Skin epidermis (tissue), 12 donors: ENCODE data around the gene ARHGEF7.

Source experiments
- H3K27ac ChIP-seq, 21 experiments: fragments of 200-600 bp; sonication (generic) in 11 of 21; one replicate each; pipeline ENCODE4 v1.5.0; 2020; ENCODE audit warnings: mild to moderate bottlenecking in 3 of 21, inconsistent platforms in 2 of 21, moderate library complexity in 2 of 21
- H3K4me3 ChIP-seq, 7 experiments: fragments of 200-600 bp; sonication (generic) in 2 of 7; one replicate each; pipeline ENCODE4 v1.5.0; 2020; ENCODE audit warnings: inconsistent platforms in 2 of 7, mild to moderate bottlenecking in 2 of 7, moderate library complexity in 1 of 7

The ARHGEF7 gene

DNA sequence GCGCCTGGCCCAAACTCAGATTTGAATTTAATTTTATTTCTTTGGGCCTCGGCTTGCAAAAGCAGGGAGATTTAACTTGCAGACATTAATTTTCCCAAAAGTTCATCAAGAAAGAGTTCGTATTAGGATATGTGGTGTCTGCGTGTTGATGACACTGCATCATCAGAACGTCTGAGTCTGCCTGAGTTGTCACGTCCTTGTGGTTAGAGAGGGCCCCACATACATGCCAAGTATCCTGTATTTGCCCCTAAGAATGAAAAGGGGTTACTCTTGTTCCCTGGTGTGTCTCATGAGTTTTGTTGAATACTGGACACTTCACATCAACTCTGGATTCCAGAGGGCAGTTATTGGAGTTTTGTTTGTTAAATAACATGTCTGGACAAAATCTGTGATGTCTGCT, 199.7 kb downstream of the ARHGEF7 start:
- Histone ChIP-seq H3K27ac (no peak overlapping the region), H3K4me3 (no peak overlapping the region)

DNA sequence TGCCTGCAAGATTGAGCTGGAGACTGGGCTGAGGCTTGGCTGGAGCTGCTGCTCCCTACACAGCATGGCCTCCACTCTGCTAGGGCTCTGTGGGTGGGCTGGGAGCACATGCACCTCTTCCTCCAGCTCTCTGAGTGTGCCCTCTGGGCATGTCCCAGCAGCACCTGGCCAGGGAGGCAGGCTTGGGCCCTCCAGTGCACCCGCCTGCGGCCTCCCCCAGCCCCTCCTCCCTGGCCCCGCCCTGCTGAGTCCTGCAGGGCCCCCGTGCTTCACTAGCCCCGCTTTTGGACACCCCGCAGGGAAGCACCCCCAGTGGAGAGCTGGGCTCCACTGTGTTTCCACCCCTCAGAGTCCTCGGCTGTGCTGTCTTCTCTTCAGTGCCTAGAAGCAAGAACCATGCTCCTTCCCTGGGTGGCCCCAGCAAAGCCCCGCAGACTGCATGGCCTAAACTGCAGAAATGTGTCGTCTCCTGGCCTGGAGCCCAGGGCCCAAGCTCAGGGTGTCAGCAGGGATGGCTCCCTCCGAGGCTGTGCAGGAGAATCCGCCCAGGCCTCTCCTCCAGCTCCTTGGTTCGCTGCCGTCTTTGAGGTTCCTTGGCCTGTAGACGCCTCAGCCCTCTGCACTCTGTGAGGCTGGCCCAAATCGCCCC, 200.4 kb downstream of the ARHGEF7 start:
- Histone ChIP-seq H3K4me3 (no peak overlapping the region), H3K27ac (no peak overlapping the region)

DNA sequence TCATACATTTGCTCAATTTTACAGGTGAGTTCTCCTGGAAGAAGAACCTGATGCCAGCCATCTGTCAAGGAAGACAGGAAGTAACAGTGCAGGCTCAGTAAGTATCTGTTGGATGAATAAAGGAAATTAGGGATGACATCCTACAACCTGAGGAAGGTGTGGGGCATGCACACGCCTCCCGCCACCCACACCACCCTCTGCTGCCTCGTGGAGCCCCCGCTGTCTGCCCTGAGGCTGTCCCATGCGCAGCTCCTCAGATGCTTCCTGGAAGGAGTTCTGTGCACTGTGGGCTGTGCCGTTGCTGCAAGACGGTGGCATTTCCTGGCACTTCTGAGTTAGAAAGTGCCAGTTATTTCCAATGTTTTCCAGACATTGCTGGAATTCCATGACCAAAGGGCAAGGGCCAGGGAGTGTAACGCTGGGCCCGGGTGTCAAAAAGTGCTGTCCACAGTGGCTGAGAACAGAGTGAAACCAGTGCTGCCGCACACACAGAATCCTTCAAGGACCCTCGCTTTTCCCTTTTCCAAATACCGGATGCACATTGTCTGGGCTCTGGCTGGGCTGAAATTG, 201.1 kb downstream of the ARHGEF7 start:
- Histone ChIP-seq H3K27ac (no peak overlapping the region), H3K4me3 (no peak overlapping the region)

DNA sequence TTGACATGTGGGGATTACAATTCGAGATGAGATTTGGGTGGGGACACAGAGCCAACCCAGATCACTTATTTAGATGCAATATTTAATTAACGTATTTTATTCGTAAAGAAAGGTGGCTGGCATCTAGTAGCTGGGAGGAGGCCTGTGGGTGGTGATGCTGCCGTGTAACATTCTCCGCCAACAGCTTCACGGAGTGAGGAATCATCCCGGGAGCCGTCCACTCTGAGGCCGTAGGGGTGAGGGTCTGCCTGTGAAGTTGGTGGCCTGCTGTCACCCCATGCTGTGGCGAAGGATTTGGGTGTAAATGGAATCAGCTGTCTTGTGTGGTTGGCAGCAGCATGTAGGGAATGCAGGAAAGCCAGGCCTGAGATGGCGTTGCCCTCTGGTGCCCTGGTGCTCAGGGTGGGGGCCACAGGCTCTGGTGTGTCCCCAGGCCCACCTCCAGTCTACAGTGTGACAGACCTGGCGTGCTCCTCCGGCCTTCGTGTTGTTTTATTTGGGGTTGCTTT, 202.0 kb downstream of the ARHGEF7 start:
- Histone ChIP-seq H3K4me3 (no peak overlapping the region), H3K27ac (no peak overlapping the region)

DNA sequence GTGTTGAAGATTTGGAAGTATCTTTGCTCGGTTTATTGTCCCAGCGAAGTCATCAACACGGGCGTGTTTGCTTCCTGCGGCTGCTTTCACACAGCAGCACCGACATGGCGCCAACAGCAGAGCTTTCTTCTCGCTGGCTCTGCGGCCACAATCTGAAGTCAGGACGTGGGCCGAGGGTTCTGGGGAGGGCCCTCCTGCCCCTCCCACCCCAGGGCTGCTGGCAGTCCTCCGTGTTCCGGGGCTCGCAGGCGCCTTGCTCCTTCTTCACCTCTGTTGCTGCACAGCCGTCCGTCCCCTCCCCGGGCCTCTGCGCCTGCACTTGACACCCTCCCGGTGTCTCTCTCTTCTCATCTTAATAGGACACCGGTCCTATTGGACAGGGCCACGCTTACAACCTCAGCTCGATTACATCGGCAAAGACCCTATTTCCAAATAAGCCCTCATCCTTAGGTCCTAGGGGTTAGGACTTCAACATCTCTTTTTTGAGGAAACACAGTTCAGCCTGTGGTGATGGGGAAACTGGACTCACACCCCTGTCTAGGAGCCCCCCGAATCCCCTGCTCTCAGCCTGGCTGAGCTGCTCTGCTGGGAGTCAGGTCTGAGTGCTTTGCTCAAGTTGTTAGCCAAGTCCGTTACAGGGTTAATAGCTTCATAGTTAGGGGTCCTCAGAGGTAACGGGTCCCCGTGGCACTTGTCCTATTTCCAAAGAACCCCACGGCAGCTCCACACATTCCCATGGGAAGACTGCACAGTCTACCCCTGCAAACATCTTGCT, 202.6 kb downstream of the ARHGEF7 start:
- no peak overlapping the region for H3K27ac ChIP-seq
- no peak overlapping the region for H3K4me3 ChIP-seq

DNA sequence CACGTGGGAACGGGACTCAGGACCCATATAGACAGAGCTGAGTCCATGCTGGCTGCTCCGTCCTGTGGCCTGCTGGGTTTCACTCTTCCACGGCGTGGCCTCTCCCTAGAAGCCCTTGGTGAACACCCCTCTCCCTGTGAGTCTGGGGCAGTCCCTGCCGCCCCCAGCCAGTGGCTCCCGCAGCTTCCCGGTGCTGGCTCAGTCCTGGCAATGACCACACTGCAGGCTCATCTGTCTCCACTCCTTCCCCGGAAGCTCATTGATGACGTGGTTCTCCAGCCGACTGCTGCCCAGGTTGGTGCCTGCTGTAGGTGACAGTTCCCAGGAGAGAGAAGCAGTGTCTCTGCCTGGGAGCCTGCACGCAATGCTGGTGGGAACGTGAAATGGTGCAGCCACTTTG, 203.3 kb downstream of the ARHGEF7 start:
- Histone ChIP-seq H3K4me3 (no peak overlapping the region), H3K27ac (no peak overlapping the region)

DNA sequence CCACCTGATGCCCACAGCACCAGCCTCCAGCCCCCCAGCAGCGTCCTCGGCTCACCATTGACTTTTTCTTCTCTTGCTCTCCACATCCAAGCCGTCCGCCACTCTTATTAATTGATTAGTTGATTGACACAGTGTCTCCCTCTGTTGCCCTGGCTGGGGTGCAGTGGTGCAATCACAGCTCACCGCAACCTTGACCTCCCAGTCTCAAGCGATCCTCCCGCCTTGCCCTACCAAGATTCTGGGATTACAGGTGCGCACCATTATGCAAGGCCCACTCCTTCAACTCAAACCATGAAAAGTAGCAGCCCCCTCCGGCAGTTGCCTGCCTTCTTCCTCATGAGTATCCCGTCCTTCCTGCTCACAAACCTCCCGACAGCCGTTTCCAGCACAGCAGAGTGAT, 204.4 kb downstream of the ARHGEF7 start:
- no peak overlapping the region for H3K27ac ChIP-seq
- H3K4me3 ChIP-seq: no peak overlapping the region

DNA sequence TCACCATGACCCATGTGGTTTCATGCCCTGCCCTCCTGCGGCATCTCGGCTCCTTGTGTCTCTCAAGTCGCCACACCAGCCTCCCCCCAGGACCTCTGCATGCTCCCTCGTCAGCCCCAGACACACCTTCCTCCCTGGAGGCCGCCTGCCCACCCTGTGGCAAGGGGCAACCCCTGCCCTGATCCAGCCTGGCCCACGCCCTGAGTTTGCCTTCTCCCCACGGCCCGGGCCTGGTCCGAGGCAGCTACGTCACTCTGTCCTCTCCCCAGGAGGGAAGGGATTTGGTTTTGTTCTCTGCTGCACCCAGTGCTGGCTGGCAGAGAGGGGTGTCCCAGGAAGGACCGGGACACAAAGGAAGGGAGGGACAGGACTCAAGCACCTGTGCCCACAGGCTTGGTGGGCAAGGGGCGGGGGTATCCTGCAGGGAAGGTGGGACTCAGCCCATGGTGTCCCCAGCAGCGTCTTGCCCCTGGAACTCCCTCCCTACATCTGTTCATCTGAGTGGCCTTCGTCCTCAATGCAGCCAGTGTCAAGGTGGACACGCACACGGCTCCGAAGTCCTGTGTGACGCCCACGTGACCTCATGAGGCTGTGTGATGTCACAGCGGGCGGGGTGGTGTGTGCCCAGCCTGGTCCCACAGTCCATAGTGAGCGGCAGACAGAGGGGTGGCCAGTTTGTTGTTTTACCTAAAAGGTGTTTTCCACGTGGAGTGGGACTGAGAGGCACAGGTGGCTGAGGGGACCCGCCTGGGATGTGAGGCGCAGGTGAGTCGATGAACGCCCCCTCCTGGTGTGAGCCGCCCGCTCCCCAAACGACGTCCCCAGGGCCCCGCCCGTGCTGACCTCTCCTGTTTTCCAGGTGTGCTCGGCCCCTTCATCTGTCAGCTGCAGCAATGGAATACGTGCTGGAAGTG, 205.1 kb downstream of the ARHGEF7 start, which contains the start of gene TEX29:
TSS of gene TEX29 (plus strand) at position 645 of the 914 bp plus-strand sequence. CDS start at position 894, 249 bp downstream.
- H3K4me3 ChIP-seq: no peak within 1 kb of the TSS
- H3K27ac ChIP-seq: no peak within 1 kb of the TSS

DNA sequence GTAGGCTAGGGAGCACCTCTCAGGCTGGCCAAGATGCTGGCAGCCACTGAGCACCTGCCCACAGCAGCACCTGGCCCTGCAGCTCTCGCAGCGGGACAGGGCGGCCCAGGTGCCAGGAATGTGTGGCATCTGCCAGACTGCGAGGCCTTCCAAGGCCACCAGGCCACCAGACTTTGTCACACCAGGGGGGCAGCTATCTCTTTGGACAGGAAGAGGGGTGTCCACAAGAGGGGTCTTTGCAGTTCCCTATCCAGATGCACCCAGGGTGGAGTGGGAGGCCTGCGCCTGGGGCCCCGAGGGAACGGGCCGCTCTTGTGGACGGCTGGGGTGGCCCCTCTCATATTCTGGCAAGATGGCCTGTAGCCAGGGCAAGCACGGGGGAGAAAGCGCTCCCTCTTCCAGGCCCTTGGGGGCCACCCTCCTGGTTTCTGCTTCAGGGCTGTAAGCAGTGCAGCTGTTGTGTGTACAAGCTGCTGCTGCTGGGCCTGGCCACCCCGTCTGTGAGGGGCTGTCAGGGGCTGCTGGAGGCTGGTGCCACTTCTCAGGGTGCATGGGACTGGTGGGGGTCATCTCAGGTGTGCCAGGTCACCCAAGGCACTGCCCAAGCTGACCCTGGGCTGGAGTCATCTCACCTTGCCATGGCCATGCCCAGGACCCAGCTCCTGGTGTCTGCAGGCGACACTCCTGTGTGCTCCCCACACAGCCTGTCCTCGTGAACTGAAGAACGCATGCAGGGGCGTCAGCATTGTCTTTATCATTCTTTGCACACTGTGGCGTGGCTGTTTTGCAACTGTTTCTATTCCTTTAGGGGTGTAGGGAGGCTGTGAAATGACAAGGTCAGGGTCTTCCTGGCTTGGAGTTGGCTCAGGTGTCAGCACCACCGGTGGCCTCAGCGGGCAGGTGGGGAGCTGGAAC, 207.1 kb downstream of the ARHGEF7 start:
- H3K27ac ChIP-seq: no peak overlapping the region
- no peak overlapping the region for H3K4me3 ChIP-seq

DNA sequence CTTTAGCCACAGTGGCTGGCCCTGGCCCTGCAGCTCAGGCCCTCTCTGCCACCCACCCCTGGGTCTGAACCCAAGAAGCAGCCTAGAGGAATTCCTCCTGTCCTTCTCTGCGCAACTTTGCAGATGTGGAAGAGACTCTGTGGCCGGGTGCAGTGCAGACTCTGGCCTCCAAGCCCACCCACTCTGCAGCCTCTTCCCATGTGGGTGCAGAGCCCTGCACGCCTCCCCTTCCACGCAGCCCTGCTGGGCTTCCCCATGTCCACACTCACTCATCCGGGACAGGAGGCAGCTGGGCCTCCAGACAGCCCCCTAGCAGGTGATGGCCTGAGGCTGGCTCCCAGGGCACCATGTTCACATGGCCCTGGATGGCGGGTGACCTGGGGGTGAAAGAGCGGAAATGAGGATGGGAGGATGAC, 207.8 kb downstream of the ARHGEF7 start:
- no peak overlapping the region for H3K27ac ChIP-seq
- no peak overlapping the region for H3K4me3 ChIP-seq

DNA sequence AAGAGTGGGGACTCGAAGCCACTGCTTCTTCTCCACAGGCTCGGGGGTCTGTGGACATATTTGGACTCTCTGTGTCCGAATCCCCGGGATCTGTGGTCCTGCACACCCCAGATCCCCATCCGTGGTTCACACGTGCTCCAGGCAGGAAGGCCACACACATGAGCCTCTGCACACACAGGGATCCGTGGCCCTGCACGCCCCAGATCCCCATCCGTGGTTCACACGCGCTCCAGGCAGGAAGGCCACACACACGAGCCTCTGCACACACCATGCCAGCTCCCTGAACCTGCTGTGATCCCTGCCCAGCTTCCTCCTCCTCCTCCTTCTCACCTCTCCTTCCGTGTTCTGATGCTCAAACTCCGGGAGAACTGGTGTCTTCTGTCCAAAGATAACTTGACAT, 208.4 kb downstream of the ARHGEF7 start:
- H3K27ac ChIP-seq: no peak overlapping the region

DNA sequence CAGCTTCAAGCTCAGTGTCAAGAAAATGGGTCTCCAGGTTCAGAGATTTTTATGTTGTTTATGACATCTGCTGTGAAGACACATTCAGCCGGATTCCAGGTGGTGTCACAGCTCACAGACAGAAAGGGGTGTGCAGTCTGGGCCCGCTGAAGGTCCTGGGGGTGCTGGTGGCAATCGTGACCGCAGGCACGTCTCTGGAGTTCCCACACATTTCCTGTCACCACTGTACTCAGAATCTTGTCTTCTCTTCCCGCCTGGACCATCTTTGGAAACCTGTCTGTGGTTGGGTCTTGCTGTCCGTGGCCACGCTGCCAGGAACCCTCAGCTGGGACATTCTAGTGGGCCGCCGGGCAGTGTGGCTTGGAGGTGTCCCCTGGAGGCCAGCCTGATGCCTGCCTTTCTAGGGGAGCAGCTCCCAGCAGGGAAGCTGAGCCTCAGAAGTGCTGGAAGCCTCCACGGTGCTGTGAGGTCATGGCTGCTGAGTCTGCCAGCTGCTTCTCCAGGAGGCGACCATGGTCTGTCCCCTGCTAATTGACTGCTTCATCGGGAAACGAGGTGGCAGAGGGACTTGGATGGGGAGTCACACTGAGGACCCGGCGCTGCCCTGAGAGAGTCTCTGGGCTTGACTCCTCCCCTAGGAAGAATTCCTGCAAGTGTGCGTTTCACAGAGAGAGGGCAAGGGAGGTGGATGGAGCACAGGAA, 209.0 kb downstream of the ARHGEF7 start:
- no peak overlapping the region for H3K27ac ChIP-seq

More for the DNA sequence above, 208.4 kb downstream of the ARHGEF7 start:
- H3K4me3 ChIP-seq: no peak overlapping the region

DNA sequence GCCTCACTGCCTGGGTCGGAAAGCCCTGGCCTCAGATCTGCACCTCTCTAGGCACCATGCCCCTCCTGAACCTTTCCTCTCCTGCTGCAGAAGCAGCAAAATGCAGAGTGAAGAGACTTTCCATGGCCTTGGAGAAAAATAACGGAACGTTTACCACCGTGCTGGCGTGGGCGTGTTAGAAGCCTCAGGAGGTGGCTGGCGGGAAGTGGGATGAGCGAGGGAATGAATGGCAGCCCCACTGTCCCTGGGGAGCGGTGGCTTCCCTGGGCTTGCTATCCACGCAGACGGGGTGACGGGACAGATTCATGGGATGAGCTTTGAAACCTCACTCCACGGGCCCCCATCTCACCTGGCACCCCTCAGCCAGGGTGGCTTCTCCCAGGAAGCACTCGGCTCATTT, 209.6 kb downstream of the ARHGEF7 start:
- Histone ChIP-seq H3K4me3 (no peak overlapping the region), H3K27ac (no peak overlapping the region)

More for the DNA sequence above, 209.0 kb downstream of the ARHGEF7 start:
- no peak overlapping the region for H3K4me3 ChIP-seq

DNA sequence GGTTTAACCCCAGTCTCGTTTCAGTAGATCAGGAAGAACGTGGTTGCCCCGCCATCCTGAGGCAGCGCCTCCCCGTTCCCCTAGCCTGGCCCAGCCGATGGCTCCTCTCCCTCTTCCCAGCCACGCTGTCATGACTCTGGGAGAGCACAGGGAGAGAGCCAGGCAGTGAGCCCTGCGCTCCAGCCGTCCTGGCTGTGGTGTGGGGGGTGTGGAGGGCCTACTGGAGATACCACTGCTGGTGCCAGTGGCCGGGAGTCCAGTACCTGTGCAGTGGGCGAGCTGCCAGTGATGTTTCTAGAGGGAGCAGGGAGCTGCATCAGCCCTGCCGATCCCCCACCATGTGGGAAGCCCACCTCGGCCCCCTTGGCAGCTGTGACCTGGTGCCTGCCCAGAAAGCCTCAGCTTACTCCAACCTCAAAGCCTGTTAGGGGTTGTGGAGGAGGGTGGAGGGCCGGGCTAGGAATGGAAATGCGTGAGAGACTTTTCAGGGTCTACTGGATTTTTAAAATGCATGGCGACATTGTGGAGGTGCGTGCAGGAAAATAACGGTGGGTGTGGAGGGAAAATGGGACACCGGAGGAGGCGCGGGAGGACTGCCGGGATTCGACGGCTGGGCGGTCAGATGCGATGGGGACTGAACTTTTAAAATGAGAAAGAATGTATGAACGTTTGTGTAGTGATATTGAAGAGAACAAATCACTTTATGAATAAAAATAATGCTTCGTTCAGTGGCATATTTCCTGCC, 210.2 kb downstream of the ARHGEF7 start:
- no peak overlapping the region for H3K4me3 ChIP-seq
- no peak overlapping the region for H3K27ac ChIP-seq

DNA sequence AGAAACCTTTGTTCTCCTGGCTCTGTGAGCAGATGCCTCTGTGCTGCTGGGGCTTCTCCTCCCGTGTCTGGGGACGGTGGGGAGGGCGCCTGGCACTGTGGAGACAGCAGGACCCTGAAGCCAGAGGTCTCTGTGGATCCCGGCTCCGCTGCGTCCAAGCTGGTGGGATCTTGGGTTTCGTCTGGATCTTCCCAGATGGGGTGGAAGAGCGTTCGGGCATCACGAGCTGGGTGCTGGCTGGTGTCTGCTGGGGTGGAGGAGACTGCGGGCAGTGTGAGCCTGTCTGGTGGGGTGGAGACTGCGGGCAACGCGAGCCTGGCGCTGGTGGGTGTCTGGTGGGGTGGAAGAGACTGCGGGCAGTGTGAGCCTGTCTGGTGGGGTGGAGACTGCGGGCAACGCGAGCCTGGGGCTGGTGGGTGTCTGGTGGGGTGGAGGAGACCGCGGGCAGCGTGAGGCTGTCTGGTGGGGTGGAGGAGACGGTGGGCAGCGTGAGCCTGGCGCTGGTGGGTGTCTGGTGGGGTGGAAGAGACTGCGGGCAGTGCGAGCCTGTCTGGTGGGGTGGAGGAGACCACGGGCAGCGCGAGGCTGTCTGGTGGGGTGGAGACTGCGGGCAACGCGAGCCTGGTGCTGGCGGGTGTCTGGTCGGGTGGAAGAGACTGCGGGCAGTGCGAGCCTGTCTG, 211.0 kb downstream of the ARHGEF7 start:
- H3K4me3 ChIP-seq: no peak overlapping the region
- H3K27ac ChIP-seq: no peak overlapping the region

DNA sequence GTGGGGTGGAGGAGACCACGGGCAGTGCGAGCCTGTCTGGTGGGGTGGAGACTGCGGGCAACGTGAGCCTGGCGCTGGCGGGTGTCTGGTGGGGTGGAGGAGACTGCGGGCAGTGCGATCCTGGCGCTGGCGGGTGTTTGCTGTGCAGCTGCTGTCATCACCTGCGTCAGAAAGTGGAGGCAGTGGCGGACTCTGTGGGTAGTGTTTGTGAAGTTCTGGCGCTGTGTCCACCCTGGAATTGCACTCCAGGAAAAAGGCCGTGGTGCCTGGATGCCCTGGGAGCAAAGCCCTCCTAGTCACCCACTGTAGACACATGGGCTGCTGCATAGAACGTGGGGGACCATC, 211.5 kb downstream of the ARHGEF7 start:
- Histone ChIP-seq H3K4me3 (no peak overlapping the region), H3K27ac (no peak overlapping the region)
